ENCODE measurements around the gene SLCO4A1.

The SLCO4A1 gene

DNA sequence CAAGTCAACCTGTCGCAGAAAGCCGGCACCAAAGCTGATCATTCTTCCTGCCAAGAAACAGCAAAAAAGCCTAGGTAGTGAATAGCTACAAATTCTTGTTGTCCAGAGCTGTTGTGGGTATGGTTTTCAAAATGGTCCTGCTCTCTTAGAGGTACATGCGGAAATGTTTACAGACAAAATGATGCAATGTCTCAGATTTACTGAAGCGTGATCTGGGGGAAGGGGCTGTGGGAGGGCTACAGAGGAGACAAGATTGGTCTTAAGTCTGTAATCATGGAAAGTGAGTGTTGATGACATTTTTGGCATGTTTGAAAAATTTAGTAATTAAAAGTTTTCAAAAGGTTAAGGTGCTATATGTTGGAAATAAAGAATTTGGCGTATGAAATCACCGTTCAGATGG is 72.5 kb downstream of the SLCO4A1 start:
- H3K27me3 ChIP-seq (ENCODE audit: control insufficient read depth, insufficient read depth, low read length) = peaks cover 21% of the 10 kb centered on the region
- no peak overlapping the region for H3K4me3 ChIP-seq (ENCODE audit: low read length)
- H3K27ac ChIP-seq (ENCODE audit: low read length) = no peak overlapping the region
- H3K36me3 ChIP-seq (ENCODE audit: control insufficient read depth, low read depth, low read length) = no peaks in the 10 kb centered on the region
- no peaks in the 10 kb centered on the region for H3K4me1 ChIP-seq (ENCODE audit: control insufficient read depth, low read depth, low read length)
- no peaks in the 10 kb centered on the region for H3K9me3 ChIP-seq (ENCODE audit: control insufficient read depth, low read depth, low read length)
- no peak overlapping the region for H3K9ac ChIP-seq (ENCODE audit: low read length)

GRCh38 chr20:62715201-62715600 is 72.9 kb downstream of the SLCO4A1 start:
- peaks cover 17% of the 10 kb centered on the region for H3K27me3 ChIP-seq (ENCODE audit: control insufficient read depth, insufficient read depth, low read length)
- H3K4me3 ChIP-seq (ENCODE audit: low read length) = no peak overlapping the region
- H3K36me3 ChIP-seq (ENCODE audit: control insufficient read depth, low read depth, low read length) = no peaks in the 10 kb centered on the region
- no peak overlapping the region for H3K27ac ChIP-seq (ENCODE audit: low read length)
- H3K4me1 ChIP-seq (ENCODE audit: control insufficient read depth, low read depth, low read length) = no peaks in the 10 kb centered on the region
- no peak overlapping the region for H3K9ac ChIP-seq (ENCODE audit: low read length)
- no peaks in the 10 kb centered on the region for H3K9me3 ChIP-seq (ENCODE audit: control insufficient read depth, low read depth, low read length)

DNA sequence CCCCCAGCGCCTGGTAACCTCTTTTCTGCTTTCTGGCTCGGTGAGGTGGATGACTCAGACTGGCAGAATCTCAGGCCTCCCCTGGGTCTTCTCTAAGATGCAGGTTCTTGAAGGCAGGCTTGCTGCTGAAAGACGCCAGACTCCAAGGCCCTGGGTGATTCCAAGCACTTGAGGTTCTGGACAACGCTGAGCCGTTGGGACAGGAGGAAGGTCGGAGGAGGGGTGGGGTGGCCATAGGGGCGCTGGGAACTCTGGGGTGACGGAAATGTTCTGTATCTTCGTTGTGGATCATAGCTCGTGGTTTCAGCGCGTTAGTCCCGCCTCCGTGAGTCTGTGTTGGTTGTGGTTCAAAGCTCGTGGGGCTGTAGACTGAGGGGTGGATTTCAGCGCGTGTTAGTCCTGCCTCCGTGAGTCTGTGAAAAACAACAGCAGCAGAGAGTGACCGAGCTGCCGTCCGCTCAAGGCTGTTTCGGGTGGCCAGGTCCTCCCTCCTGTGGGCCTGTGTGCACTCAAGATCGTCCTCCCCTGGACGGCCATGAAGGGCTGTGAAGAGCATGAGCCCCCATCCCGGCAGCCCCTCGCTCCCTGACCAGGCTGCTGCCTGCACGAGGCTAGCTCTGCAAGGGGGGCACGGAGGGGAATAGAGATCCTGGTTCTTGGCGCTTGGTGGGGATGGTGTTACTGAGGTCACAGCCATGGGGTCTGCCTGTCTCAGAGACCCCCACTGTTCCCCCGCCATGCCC is 74.1 kb downstream of the SLCO4A1 start:
- Histone ChIP-seq H3K27ac (ENCODE audit: low read length) (no peak overlapping the region), H3K4me1 (ENCODE audit: control insufficient read depth, low read depth, low read length) (no peaks in the 10 kb centered on the region), H3K4me3 (ENCODE audit: low read length) (no peak overlapping the region), H3K9me3 (ENCODE audit: control insufficient read depth, low read depth, low read length) (no peaks in the 10 kb centered on the region), H3K27me3 (ENCODE audit: control insufficient read depth, insufficient read depth, low read length) (peaks cover 7% of the 10 kb centered on the region), H3K9ac (ENCODE audit: low read length) (no peak overlapping the region), H3K36me3 (ENCODE audit: control insufficient read depth, low read depth, low read length) (no peaks in the 10 kb centered on the region)

- Histone ChIP-seq H3K27ac (ENCODE audit: low read length) (no peak overlapping the region), H3K9me3 (ENCODE audit: control insufficient read depth, low read depth, low read length) (no peaks in the 10 kb centered on the region), H3K27me3 (ENCODE audit: control insufficient read depth, insufficient read depth, low read length) (peaks cover 7% of the 10 kb centered on the region), H3K4me1 (ENCODE audit: control insufficient read depth, low read depth, low read length) (no peaks in the 10 kb centered on the region), H3K4me3 (ENCODE audit: low read length) (no peak overlapping the region), H3K9ac (ENCODE audit: low read length) (no peak overlapping the region), H3K36me3 (ENCODE audit: control insufficient read depth, low read depth, low read length) (no peaks in the 10 kb centered on the region)
These were observed 74.6 kb downstream of the SLCO4A1 start for GRCh38 chr20:62716941-62717310.

- H3K9ac ChIP-seq (ENCODE audit: low read length) = no peak overlapping the region
- H3K4me3 ChIP-seq (ENCODE audit: low read length) = no peak overlapping the region
- H3K36me3 ChIP-seq (ENCODE audit: control insufficient read depth, low read depth, low read length) = no peaks in the 10 kb centered on the region
- no peak overlapping the region for H3K27ac ChIP-seq (ENCODE audit: low read length)
- no peaks in the 10 kb centered on the region for H3K4me1 ChIP-seq (ENCODE audit: control insufficient read depth, low read depth, low read length)
- H3K9me3 ChIP-seq (ENCODE audit: control insufficient read depth, low read depth, low read length) = no peaks in the 10 kb centered on the region
- peaks cover 5% of the 10 kb centered on the region for H3K27me3 ChIP-seq (ENCODE audit: control insufficient read depth, insufficient read depth, low read length)
These were observed 75.6 kb downstream of the SLCO4A1 start for GRCh38 chr20:62717933-62718332.

DNA sequence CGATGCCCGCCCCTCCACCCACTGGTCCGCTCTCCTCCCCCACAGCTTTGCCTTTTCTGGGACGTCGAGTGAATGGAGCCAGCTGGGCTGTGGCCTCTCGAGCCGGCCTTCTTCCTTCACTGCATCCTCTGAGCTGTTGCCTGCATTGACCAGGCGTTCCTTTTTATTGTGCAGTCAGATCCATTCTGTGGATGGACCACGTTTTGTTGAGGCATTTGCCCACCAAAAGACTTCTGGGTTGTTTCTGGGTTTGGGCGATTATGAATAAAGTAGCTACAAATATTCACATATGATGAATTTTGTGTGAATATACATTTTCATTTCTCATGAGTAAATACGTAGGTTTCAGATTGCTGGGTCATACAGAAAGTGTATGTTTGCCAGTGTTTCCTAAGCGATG is 76.2 kb downstream of the SLCO4A1 start:
- Histone ChIP-seq H3K9me3 (ENCODE audit: control insufficient read depth, low read depth, low read length) (no peaks in the 10 kb centered on the region), H3K27me3 (ENCODE audit: control insufficient read depth, insufficient read depth, low read length) (no peaks in the 10 kb centered on the region), H3K27ac (ENCODE audit: low read length) (no peak overlapping the region)

DNA sequence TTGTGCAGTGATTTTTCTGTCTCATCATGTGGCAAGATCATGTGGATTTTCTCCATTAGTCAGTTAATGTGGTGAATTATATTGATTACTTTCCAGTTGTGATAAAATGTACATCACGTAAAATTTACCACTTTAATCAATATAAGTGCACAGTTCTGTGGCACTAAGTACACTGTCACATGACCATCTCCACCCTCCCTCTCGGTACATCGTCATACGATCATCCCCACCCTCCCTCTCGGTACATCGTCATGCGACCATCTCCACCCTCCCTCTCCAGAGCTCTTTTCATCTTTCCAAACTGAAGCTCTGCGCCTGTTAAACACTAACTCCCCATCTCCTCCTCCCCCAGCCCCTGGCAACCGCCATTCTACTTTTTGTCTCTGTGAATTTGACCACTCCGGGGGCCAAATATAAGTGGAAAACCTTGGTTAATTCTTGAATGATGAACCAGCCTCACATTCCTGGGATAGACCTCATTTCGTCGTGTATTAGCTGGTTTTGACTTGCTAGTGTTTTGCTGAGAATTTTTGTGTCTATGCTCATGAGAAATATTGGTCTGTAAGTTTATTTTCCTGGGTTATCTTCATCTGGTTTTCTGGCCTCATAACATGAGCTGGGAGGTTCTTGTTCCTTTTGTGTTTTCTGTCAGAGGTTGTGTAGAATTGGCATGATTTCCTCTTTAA is 77.1 kb downstream of the SLCO4A1 start:
- Histone ChIP-seq H3K27me3 (ENCODE audit: control insufficient read depth, insufficient read depth, low read length) (no peaks in the 10 kb centered on the region), H3K4me3 (ENCODE audit: low read length) (no peak overlapping the region), H3K27ac (ENCODE audit: low read length) (no peak overlapping the region), H3K9me3 (ENCODE audit: control insufficient read depth, low read depth, low read length) (no peaks in the 10 kb centered on the region), H3K9ac (ENCODE audit: low read length) (no peak overlapping the region), H3K36me3 (ENCODE audit: control insufficient read depth, low read depth, low read length) (no peaks in the 10 kb centered on the region), H3K4me1 (ENCODE audit: control insufficient read depth, low read depth, low read length) (no peaks in the 10 kb centered on the region)

More for the DNA sequence above, 76.2 kb downstream of the SLCO4A1 start:
- no peak overlapping the region for H3K9ac ChIP-seq (ENCODE audit: low read length)
- no peak overlapping the region for H3K4me3 ChIP-seq (ENCODE audit: low read length)
- H3K4me1 ChIP-seq (ENCODE audit: control insufficient read depth, low read depth, low read length) = no peaks in the 10 kb centered on the region
- H3K36me3 ChIP-seq (ENCODE audit: control insufficient read depth, low read depth, low read length) = no peaks in the 10 kb centered on the region

Measured in iPS-18a (cell line).